Measurements from ENCODE around the gene ODC1.

GRCh38 chr2:10497797-10498251 lies 49.7 kb upstream of the ODC1 start:
- TF ChIP-seq FOXA1 (IDR thresholded peaks at IDR 0.05) (no peak), SP1 (IDR thresholded peaks at IDR 0.05) (no peak), FOXM1 (IDR thresholded peaks at IDR 0.05; ENCODE audit: borderline replicate concordance) (no peak), BHLHE40 (IDR thresholded peaks at IDR 0.05; ENCODE audit: borderline replicate concordance) (no peak), HDGF (IDR thresholded peaks at IDR 0.05; ENCODE audit: borderline replicate concordance) (no peak), TARDBP (IDR thresholded peaks at IDR 0.05) (no peak)

Data from HEK293T (cell line).